ENCODE results near the gene MS4A6A.

MS4A6A gene

GRCh38 chr11:60170566-60170965 is 12.3 kb downstream of the MS4A6A start:
- Histone ChIP-seq H3K36me3 (ENCODE audit: insufficient read depth) (no peaks in the 10 kb centered on the region), H2AFZ (ENCODE audit: low read depth) (no peak overlapping the region), H3K4me1 (ENCODE audit: low read depth, poor library complexity, severe bottlenecking) (no peaks in the 10 kb centered on the region), H4K20me1 (ENCODE audit: insufficient read depth) (no peaks in the 10 kb centered on the region), H3K4me3 (IDR thresholded peaks at IDR 0.05; ENCODE audit: insufficient read depth, low read depth, low read length) (no peak overlapping the region), H3K27me3 (ENCODE audit: insufficient read depth, low read depth) (no peaks in the 10 kb centered on the region), H3K79me2 (ENCODE audit: insufficient read depth, low read depth) (no peaks in the 10 kb centered on the region), H3K4me2 (no peak overlapping the region), H3K9ac (no peak overlapping the region), H3K27ac (no peak overlapping the region)
- TF ChIP-seq CTCF (conservative IDR thresholded peaks at IDR 0.05; ENCODE audit: low read depth, low read length) = no peak

- Histone ChIP-seq H4K20me1 (ENCODE audit: insufficient read depth) (no peaks in the 10 kb centered on the region), H2AFZ (ENCODE audit: low read depth) (no peak overlapping the region), H3K79me2 (ENCODE audit: insufficient read depth, low read depth) (no peaks in the 10 kb centered on the region), H3K27ac (no peak overlapping the region), H3K9ac (no peak overlapping the region), H3K4me3 (IDR thresholded peaks at IDR 0.05; ENCODE audit: insufficient read depth, low read depth, low read length) (no peak overlapping the region), H3K27me3 (ENCODE audit: insufficient read depth, low read depth) (no peaks in the 10 kb centered on the region), H3K36me3 (ENCODE audit: insufficient read depth) (no peaks in the 10 kb centered on the region), H3K4me2 (no peak overlapping the region), H3K4me1 (ENCODE audit: low read depth, poor library complexity, severe bottlenecking) (no peaks in the 10 kb centered on the region)
- TF ChIP-seq CTCF (conservative IDR thresholded peaks at IDR 0.05; ENCODE audit: low read depth, low read length) = peak; percentile 50
Measured at GRCh38 chr11:60169264-60169915, 13.5 kb downstream of the MS4A6A start.

GRCh38 chr11:60168306-60168705 is 14.6 kb downstream of the MS4A6A start:
- TF ChIP-seq CTCF (conservative IDR thresholded peaks at IDR 0.05; ENCODE audit: low read depth, low read length) = no peak
- no peak overlapping the region for H3K9ac ChIP-seq
- H3K36me3 ChIP-seq (ENCODE audit: insufficient read depth) = no peaks in the 10 kb centered on the region
- no peak overlapping the region for H3K27ac ChIP-seq
- no peaks in the 10 kb centered on the region for H3K4me1 ChIP-seq (ENCODE audit: low read depth, poor library complexity, severe bottlenecking)
- H3K27me3 ChIP-seq (ENCODE audit: insufficient read depth, low read depth) = no peaks in the 10 kb centered on the region
- H3K4me3 ChIP-seq (IDR thresholded peaks at IDR 0.05; ENCODE audit: insufficient read depth, low read depth, low read length) = no peak overlapping the region
- H4K20me1 ChIP-seq (ENCODE audit: insufficient read depth) = no peaks in the 10 kb centered on the region
- H2AFZ ChIP-seq (ENCODE audit: low read depth) = no peak overlapping the region
- H3K79me2 ChIP-seq (ENCODE audit: insufficient read depth, low read depth) = no peaks in the 10 kb centered on the region
- no peak overlapping the region for H3K4me2 ChIP-seq

GRCh38 chr11:60165951-60166350 is 16.9 kb downstream of the MS4A6A start:
- H3K4me1 ChIP-seq (ENCODE audit: low read depth, poor library complexity, severe bottlenecking) = no peaks in the 10 kb centered on the region
- H3K9ac ChIP-seq = no peak overlapping the region
- no peaks in the 10 kb centered on the region for H3K79me2 ChIP-seq (ENCODE audit: insufficient read depth, low read depth)
- H3K4me3 ChIP-seq (IDR thresholded peaks at IDR 0.05; ENCODE audit: insufficient read depth, low read depth, low read length) = no peak overlapping the region
- H3K27ac ChIP-seq = no peak overlapping the region
- TF ChIP-seq CTCF (conservative IDR thresholded peaks at IDR 0.05; ENCODE audit: low read depth, low read length) = no peak
- no peak overlapping the region for H3K4me2 ChIP-seq
- no peaks in the 10 kb centered on the region for H4K20me1 ChIP-seq (ENCODE audit: insufficient read depth)
- H3K36me3 ChIP-seq (ENCODE audit: insufficient read depth) = no peaks in the 10 kb centered on the region
- H3K27me3 ChIP-seq (ENCODE audit: insufficient read depth, low read depth) = no peaks in the 10 kb centered on the region
- H2AFZ ChIP-seq (ENCODE audit: low read depth) = no peak overlapping the region

All from KMS-11 (cell line).